ENCODE results near the gene CAP2.
"Not testable (repeated sequence)": the region's sequence is repeated elsewhere in the genome, so short reads cannot be mapped to it uniquely, and the experiment has no call there.

Gene CAP2

DNA sequence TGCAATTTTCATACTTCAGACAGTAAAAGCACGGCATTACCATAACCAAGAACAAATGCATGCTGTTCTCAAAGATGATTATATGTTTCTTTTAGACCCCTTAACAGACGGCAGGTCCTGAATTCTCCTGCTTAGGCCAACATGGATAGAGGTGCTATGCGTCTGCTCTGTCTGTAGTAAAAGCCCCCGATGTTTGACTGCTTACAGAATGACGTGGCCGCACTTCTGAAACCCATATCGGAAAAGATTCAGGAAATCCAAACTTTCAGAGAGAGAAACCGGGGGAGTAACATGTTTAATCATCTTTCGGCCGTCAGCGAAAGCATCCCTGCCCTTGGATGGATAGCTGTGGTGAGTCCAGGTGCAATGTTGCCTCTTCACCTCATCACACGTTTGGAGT, 113.6 kb downstream of the CAP2 start:
- DNase-seq, result no peak

DNA sequence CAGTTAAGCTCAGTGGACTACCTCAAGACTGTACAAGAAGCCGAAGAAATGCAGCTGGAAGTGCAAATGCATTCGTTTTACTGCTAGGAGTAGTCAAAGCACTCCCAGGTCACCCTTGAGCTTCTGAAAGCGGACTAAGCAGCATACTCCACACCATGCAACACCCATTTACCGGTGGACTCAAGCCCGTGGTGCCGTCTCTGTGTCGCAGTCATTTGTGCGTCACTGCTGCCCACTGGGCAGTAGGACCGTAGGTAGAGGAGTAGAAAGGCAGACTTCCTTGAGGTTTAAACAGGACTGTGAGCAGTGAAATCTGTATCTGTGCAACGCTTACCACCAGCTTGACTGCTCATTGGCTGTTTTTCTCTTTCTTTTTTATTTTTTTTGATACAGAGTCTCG, 117.7 kb downstream of the CAP2 start:
- no peak for DNase-seq

DNA sequence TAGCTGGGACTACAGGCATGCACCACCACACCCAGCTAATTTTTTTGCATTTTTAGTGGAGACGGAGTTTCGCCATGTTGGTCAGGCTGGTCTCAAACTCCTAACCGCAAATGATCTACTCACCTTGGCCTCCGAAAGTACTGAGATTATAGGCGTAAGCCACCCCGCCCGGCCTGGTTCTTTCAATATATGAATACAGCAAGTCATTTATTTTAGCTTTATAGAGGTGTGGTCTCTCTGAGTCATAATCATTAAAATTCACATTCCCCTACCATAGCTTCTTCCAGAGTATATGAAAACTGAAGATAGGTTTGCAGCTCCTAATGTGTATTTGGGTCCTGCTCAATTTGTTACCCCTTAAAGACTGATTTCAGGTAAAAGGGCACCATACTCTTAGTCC, 118.2 kb downstream of the CAP2 start:
- DNase-seq, result no peak

DNA sequence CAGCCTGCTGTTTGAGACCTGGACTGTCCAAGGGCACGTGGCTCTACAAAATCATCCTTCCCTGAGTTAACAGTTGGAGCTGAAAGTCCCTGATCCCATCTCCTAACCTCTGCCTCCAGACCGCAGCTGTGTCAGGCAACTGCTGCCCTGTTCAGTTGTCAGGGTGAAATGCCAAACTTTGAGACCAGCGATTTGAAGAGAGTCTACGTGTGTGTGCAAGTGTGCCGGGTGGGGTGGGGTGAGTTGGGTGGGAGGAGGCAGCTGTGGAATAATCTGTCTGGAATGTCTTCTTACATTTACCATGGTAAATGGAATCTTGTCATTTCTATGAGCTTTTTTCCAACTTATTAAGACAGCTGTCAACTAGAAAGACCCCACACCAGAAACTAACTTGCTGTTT, 125.7 kb downstream of the CAP2 start:
- peak; percentile 57 for DNase-seq

DNA sequence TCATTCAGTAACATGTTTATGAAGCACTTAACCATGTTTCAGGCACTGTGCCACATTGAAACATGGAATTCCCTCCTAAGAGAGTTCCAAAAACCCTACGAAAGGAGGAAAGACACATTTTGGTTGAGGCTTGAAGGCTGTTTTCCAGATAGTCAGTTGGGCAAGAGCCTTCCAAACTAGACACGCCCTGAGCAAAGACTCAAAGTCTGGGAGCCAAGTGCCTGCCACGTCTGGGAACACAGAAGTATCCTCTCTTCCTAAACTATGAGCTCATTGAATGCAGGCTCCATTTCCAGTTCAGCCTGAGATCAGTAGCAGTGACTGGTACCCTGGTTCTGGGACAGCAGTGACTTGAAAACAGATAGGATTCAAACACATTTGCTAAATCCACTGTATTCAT, 132.2 kb downstream of the CAP2 start:
- DNase-seq, result no peak

DNA sequence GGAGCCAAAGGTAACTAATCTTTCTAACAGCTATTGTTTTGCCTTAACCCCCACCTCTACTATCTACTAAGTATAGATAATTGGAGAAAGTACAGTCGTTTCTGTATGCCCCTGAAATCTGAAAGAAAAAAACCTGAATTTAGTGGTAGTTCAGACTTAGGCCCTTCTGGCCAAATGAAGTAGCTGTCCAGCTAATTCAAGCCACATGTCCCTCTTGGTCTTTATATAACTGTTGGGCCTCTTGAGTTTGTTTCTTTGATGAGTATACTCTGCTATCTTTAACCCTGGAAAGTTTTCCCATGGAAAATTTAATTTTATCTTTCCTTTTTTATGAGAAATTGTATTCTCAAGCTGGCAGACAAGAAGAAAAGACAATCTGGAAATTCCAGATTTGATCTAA, 133.7 kb downstream of the CAP2 start:
- no peak for DNase-seq

DNA sequence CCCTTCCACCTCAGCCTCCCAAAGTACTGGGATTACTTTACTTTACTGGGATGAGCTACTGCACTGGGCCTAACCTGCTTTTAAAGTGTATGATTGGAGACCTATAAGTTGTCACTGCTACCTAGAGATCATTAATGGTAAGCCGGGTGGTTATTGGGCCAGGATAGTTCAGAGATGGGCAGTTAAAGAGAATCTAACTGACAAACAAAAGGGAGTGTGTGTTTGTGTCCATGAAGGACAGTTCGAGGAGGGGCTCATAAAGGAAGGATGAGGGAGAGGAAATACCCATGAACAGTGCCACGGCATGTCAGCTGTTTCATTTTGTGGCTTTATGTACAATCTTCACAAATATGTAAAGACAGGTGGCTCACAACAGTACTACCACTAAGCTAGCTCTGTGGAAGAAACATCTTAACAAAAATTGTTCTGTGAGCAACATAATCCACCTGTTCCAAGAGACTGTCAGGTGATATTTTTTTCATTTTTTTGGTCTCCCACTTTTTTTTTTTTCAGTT, 137.0 kb downstream of the CAP2 start:
- DNase-seq, result no peak

DNA sequence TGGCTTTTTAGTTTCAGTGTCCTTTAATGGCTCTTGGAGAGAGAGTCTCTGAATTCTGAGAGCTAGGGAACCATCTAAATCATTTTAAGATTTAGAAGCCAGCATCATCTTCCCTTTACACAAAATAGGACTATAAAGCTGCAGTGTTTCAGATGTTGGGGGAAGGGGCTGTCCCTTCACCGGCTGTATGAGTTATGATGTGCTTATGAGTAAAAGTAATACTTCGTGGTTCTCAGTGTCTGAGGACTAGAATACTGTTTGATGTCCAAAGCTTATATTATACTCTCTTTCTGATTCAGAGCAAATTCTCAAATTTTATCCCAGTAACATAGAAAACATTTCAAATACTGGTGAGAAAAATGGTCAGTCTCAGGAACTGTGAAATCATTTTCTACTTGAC, 143.2 kb downstream of the CAP2 start:
- no peak for DNase-seq

DNA sequence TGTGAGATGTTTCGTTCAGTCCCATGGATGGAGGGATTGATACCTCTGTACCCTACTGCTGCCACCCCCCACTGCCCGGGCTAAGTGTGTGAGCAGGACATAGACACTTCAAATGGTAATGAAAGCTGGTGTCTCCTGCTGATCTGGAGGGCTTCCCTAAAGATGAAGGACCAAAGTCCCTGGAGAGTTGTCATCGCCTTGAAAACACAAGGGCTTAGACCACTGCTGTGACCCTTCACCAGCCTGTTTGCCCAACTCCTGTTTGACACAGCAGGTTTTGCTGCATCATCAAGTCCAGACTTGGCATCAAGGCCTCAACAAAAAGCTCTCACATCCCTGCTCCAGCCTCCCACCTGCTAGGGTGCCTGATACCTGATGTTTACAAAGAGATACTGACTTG, 148.8 kb downstream of the CAP2 start:
- DNase-seq, result no peak

DNA sequence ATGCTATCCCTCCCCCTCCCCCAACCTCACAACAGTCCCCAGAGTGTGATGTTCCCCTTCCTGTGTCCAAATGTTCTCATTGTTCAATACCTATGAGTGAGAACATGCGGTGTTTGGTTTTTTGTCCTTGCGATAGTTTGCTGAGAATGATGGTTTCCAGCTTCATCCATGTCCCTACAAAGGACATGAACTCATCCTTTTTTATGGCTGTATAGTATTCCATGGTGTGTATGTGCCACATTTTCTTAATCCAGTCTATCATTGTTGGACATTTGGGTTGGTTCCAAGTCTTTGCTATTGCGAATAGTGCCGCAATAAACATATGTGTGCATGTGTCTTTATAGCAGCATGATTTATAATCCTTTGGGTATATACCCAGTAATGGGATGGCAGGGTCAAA, 152.3 kb downstream of the CAP2 start:
- DNase-seq, result not testable (repeated sequence)

DNA sequence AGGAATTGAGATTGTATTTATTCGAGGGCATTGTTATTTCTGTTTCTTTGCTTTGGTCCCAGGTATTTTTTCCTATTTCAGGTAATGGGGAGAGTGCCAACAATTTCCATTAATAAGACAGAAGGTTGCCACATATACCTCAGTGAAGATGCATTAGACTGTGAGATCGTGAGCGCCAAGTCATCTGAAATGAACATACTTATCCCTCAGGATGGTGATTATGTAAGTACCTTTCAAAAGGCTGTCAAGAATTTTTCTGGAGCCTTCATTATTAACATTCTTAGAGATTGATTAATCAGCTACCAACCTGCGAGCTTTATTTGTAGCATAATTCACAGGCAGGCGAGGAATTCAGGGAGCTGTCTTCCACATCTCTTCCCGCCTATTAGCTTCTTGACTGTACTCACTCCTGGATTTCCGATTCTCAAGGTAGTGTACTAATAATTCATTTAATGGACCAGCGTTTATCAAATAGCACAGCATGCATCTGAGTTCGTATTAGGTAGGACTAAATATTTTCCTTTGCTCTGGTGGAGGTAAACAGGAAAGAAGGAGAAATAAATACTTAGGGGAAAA, 158.1 kb downstream of the CAP2 start:
- DNase-seq, result no peak

DNA sequence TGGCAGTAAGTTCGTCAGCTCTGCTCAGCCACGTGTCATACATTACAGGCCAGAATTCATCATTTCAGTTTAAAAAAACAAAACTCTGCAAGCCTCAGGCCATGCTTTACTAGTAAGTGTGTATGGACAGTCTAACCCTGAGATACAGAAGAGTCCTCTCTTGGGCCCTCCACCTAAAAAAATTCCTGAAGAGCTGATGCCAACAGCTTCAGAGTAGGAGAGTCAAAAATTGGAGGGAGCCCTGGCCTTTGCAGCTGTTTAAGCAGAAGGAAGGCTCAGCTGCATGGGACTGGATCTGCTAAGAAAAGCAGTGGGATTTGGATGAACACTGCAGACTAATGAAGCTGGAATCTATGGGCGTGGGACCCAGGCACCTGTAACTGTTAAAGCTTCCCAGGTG, 159.5 kb downstream of the CAP2 start:
- DNase-seq, result no peak

DNA sequence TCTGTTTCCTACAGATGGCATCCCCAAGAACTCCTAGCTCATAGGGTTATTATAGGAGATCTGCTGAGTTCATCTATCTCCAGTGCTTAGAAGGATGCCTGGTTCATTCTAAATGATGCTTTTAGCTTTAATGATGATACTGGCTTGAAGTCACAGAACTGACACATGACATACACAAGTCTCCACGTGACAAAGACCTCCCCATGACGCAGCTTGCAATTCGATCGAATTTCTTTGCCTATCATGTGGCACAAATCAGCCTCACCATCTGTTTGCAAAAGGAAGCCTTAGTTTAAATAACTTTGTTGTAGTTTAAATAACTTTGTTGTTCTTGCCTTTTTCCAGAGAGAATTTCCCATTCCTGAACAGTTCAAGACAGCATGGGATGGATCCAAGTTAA, 162.6 kb downstream of the CAP2 start:
- DNase-seq, result no peak

DNA sequence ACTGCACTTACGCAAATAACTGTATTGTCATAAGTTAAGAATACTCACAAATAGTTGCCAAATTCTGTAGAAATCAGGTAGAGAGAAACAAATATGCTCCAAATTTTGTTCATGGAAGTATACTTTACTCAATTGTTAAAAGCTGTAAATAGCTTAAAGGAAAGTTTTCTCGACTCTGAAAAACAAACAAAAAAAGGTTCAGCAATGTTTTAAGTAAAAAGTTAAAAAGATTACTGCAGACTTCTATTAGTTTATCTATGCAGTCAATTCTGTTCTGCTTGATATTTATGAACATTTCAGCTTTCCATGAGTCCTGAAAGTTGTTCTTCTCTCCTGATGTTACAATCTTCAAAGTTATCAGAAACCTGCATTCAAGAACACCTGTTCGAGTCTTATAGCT, 169.2 kb downstream of the CAP2 start:
- DNase-seq, result no peak

DNA sequence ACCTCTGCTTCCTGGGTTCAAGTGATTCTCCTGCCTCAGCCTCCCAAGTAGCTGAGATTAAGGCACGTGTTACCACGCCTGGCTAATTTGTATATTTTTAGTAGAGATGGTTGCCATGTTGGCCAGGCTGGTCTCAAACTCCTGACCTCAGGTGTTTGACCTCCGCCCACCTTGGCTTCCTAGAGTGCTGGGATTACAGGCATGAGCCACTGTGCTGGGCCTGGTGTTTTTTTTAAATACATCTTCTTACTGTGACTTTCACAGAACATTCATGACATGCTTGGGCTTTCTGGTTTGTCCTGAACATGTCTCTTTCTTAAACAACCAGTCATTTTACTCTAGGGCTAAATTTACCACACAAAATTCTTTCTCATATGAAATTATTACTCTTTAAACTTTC, 172.0 kb downstream of the CAP2 start:
- no peak for DNase-seq

DNA sequence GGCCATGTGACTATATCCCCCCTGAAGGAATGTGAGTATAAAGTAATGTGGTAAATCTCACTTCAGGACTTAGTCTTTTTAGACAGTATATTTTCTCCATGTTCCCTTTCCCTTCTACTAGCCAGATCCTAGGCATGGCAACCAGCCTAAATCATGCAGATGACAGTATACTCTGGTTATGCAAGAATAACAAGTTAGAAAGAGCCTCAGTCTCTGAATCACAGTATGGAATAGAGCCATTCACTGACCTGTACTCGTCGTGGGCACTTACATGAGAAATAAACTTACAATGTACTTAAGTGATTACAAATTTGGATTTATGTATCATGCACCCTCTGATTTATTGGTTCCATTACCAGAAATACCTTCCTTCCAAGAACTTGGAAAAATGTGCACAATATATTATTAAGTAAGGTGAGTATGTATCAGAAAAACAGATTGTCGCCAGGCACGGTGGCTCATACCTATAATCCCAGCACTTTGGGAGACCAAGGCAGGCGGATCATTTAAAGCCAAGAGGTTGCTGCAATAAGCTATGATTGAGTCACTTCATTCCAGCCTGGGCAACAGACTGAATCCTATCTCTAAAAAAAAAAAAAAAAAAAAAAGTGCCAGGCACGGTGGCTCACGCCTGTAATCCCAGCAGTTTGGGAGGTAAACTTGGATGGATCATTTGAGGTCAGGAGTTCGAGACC, 181.6 kb downstream of the CAP2 start:
- DNase-seq, result no peak

DNA sequence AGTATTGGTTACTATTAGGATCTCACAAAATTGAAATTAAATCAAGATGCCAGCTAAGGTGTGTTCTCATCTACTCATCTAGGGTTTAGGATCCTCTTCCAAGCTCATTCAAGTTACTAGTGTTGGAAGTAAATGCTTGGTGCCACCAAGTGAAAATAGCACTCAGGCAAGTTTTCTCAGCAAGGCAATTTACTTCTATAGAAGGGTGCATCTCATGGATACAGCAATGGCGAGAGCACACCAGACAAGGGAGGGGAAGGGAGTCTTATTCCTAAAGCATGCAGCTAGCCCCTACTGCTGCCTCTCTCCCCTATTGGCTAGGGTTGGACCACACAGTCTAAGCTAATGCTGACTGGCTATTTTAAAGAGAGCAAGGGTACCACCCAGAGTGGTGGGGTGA, 183.7 kb downstream of the CAP2 start:
- DNase-seq, result no peak

DNA sequence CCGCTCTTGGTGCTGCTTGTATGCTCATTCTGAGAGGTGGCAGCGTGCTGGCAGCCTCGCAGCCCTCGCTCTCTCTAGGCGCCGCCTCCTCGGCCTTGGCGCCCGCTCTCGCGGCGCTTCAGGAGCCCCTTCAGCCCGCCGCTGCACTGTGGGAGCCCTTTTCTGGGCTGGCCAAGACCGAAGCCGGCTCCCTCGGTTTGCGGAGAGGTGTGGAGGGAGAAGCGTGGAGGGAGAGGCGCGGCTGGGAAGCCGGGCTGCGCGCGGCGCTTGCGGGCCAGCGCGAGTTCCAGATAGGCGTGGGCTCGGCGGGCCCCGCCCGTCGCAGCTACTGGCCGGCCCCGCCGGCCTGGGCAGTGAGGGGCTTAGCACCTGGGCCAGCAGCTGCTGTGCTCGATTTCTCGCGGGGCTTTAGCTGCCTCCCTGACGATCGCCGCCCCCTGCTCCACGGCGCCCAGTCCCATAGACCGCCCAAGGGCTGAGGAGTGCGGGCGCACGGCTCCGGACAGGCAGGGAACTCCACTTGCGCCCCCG, 187.2 kb downstream of the CAP2 start:
- peak; percentile 65 for DNase-seq

DNA sequence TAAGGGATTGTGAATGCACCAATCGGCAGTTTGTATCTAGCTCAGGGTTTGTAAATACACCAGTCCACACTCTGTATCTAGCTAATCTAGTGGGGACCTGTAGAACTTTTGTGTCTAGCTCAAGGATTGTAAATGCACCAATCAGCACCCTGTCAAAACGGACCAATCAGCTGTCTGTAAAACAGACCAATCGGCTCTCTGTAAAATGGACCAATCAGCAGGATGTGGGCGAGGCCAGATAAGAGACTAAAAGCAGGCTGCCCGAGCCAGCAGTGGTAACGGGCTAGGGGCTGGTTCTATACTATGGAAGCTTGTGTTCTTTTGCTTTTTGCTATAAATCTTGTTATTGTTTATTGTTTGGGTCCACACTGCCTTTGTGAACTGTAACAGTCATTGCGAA, 187.9 kb downstream of the CAP2 start:
- DNase-seq, result not testable (repeated sequence)

DNA sequence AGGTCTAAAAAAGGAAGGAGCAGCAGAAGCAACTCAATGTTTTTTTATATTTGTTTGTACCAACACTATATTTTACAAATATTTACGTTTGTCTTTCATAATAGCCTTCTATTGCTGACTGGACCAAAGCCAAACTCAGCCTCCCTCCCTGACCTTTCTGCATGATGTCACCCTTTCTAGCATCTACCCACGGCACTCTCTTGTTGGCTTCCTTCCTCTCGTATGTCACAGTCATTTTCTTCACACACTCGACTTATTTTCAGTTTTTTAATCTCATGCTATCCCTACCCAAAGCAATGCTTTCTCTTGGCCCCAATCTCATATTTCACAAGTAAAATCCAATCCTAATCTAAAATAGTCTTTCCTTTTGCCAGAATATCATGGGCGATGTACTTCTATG, 190.4 kb downstream of the CAP2 start:
- DNase-seq, result no peak

DNA sequence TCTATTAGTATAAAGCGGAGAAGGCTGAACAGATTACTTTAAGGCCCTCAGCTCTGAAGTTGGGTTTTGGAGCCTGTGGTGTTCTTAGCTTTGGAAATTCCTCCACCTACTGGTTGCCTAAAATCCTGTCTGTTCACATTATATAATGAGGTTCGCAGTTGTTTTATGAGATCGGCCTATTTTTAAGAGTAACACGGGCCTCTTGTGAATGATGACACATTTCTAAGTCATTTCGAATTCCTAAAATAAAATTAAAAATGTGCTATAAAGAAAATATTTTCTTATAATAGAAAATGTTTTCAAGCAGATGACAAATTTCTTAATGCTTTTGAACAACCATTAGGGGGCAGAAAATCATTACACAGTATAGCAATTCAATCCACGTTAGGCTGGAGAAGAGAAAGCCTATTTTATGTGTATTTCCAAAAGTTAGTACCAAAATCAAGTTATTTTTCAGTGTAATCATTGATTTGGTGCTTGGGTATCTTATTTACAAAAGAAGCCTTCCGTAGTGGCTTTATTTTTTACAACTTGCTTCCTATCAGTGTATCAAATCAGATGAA, 190.9 kb downstream of the CAP2 start:
- DNase-seq, result no peak

DNA sequence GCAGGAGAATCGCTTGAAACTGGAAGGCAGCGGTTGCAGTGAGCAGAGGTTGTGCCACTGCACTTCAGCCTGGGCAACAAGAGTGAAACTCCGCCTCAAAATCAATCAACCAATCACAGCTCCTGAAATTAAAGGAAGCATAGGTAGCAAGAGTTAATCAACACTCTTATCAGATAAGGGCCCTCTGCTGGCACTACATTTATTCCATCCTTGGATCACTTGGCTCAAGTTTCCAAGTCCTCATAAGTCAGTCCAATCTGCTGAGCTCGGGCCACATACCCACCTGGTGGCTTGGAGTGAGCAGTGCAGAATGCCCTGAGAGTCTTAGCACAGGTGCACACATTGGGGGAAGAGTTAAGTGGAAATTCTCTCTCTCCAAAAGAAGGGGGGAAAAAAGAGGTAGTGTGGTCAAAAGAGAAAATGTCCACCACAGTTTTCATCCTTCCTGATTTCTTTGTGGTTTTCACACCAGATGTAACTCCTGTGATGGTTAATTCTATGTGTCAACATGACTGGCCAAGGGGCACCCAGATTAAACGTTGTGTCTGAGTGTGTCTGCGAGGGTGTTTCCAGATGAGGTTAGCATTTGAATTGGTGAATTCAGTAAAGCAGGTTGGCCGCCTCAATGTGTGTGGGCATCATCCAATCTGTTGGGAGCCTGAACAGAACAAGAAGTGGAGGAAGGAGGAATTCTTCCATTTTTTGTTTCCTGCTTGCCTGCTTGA, 192.5 kb downstream of the CAP2 start:
- DNase-seq, result no peak

DNA sequence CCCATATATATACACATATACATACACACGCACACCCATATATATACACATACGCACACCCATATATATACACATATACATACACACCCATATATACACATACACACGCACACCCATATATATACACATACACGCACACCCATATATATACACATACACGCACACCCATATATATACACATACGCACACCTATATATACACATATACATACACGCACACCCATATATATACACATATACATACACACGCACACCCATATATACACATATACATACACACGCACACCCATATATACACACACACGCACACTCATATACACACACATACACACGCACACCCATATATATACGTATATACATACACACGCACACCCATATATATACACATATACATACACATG, 193.2 kb downstream of the CAP2 start:
- DNase-seq, result not testable (repeated sequence)

DNA sequence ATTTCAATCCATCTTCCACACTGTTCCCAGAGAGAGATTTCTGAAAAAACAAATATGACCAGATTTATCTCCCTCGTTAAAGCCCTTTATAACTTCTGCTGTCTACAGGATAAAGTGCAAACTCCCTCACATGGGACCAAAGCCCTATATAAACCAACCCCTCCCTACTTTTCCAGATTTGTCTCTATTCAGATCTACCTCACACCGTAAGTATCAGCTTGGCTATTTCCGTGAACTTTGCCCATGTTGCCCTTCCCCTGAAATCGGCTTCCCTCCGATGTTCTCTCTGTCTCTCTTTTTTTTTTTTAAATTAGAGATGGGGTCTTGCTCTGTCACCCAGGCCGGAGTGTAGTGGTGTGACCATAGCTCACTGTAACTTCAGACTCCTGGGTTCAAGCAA, 194.6 kb downstream of the CAP2 start:
- DNase-seq, result no peak

Measured in right forelimb (tissue), 1 donor.